Bronchial epithelial cell (primary cell): Measurements from ENCODE around the gene ATXN2. TPM values are rescaled to one million over a fixed set of nuclear protein-coding genes. Genes with fewer than 3 reads are reported as not detected.
"Not testable (repeated sequence)": the region's sequence is repeated elsewhere in the genome, so short reads cannot be mapped to it uniquely, and the experiment has no call there.

Experiments used
- DNase-seq: peaks from one replicate; pipeline ENCODE4 v3.0.0-alpha.2; 2010; ENCODE audit warnings: low read depth
- FAIRE-seq: peaks from 2 replicates; lab custom pipeline; 2011; peaks lifted over from hg19 to GRCh38; lab: Jason Lieb, UNC
- H3K27me3 ChIP-seq: 2 replicates; pipeline ENCODE4 v1.5.1; 2011; ENCODE audit warnings: low read length; ENCODE audit not compliant: control insufficient read depth, insufficient read depth
- H3K36me3 ChIP-seq: 2 replicates; pipeline ENCODE4 v1.5.1; 2011; ENCODE audit warnings: low read length; ENCODE audit not compliant: control insufficient read depth, insufficient read depth
- H3K4me3 ChIP-seq: 2 replicates; pipeline ENCODE4 v1.5.1; 2011; ENCODE audit warnings: mild to moderate bottlenecking, low read depth, low read length, control low read depth
- total RNA-seq: library from RNA; depleted of rRNA; stranded (reverse); fragments of >200 nt; gene quantifications from 2 replicates; pipeline ENCODE4 v1.2.1, GENCODE V29; 2014
- TF ChIP-seq, protein P1 (sequence below): IDR thresholded peaks from 2 replicates; pipeline ENCODE4 v1.5.1; 2011; ENCODE audit warnings: mild to moderate bottlenecking, moderate library complexity, low read length, control low read depth, inconsistent platforms; ENCODE audit not compliant: insufficient read depth, severe bottlenecking

The ATXN2 gene
- total RNA-seq, 1 donor from 2014 or later, result 8.7 TPM

DNA sequence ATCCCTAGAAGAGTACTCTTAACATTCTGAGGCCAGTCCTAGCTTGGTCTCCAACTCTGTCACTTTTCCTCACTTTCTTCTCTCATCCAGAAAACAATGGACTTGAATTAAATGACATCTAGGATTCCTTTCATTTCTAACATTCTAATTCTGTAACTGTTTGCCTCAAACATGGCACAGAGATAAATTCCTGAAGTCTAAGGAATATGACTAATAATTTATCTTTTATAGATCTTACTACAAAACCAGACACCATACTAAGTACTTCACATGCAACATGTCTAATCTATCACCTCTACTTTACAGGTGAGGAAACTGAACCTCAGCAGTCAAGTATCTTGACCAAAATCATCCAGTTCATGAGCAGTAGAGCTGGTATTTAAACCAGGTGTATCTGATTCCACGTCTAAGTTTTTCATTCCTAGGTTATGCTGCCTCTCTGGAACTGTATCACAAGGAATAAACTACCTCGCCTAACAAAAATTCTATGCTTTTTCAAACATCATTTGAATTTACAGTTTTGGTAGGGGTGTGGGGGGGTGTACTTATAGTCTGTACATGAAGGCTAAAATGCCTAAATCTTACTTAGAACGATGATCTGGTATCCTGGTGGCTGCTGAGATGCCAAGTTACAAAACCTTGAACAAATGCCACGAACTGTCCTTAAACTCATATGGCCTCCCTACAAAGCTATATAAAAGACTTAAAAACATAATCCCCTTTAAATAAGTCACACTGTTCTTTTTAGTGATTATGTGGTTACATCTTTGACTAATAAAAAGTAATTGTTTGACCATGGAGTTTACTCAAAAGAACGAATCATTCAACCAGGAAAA, 41.6 kb downstream of the ATXN2 start:
- TF ChIP-seq, protein P1, sequence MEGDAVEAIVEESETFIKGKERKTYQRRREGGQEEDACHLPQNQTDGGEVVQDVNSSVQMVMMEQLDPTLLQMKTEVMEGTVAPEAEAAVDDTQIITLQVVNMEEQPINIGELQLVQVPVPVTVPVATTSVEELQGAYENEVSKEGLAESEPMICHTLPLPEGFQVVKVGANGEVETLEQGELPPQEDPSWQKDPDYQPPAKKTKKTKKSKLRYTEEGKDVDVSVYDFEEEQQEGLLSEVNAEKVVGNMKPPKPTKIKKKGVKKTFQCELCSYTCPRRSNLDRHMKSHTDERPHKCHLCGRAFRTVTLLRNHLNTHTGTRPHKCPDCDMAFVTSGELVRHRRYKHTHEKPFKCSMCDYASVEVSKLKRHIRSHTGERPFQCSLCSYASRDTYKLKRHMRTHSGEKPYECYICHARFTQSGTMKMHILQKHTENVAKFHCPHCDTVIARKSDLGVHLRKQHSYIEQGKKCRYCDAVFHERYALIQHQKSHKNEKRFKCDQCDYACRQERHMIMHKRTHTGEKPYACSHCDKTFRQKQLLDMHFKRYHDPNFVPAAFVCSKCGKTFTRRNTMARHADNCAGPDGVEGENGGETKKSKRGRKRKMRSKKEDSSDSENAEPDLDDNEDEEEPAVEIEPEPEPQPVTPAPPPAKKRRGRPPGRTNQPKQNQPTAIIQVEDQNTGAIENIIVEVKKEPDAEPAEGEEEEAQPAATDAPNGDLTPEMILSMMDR, result no peak
- H3K36me3 ChIP-seq, result no peaks in the 10 kb centered on the region
- H3K4me3 ChIP-seq, result no peak overlapping the region
- H3K27me3 ChIP-seq, result no peaks in the 10 kb centered on the region
- FAIRE-seq, result no peak
- DNase-seq, result no peak

DNA sequence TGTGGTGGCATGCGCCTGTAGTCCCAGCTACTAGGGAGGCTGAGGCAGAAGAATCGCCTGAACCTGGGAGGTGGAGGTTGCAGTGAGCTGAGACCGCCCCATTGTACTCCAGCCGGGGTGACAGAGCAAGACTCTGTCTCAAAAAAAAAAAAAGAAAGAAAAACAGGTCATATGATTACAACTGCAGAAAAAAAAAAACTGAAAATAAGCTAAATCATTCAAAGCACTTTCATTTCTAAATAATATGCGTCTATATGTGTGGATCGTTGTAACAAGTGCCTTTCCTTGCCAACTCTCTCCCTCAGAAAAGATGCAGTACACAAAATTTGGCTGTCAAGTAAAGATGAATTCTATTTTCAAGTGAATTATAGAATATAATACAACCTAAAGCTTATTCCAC, 42.4 kb downstream of the ATXN2 start:
- TF ChIP-seq, protein P1, result no peak
- Histone ChIP-seq H3K36me3 (no peaks in the 10 kb centered on the region), H3K4me3 (no peak overlapping the region), H3K27me3 (no peaks in the 10 kb centered on the region)
- DNase-seq (no peak), FAIRE-seq (no peak)

DNA sequence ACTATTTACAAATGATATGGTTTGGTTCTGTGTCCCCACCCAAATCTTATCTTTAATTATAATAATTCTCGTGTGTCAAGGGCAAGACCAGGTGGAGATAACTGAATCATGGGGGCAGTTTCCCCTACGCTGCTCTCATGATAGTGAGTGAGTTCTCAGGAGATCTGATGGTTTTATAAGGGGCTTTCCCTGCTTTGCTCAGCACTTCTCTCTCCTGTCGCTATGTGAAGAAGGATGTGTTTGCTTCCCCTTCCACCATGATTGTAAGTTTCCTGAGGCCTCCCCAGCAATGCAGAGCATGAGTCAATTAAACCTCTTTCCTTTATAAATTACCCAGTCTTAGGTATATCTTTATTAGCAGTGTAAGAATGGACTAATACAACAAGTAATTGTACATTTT, 43.8 kb downstream of the ATXN2 start:
- FAIRE-seq, H3K4me3 ChIP-seq, H3K36me3 ChIP-seq, DNase-seq, H3K27me3 ChIP-seq: not testable (repeated sequence)

DNA sequence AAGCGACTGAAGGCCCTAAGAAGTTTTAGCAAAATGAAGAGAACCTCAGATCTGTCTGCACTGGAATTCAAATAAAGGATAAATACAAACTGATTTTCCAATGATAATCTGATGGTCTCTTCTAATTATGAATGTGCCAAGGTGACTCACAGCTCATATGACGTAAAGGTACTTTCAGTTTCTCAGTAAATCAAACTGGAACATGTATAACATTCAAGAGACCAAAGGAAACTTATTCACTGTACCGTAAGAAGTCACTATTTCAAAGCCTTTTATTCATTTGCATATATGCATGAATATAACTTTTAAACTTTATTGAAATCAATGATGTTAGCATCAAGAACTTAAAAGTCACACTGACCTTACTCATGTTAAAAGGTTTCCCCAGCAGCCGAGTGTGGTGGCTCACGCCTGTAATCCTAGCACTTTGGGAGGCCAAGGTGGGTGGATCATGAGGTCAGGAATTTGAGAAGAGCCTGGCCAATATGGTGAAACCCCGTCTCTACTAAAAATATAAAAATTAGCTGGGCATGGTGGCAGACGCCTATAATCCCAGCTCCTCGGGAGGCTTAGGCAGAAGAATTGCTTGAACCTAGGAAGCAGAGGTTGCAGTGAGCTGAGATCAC, 52.2 kb downstream of the ATXN2 start:
- no peaks in the 10 kb centered on the region for H3K27me3 ChIP-seq
- no peak overlapping the region for H3K4me3 ChIP-seq
- peaks cover 11% of the 10 kb centered on the region for H3K36me3 ChIP-seq
- FAIRE-seq, result no peak
- peak; percentile 33 for DNase-seq
- TF ChIP-seq, protein P1, result no peak

DNA sequence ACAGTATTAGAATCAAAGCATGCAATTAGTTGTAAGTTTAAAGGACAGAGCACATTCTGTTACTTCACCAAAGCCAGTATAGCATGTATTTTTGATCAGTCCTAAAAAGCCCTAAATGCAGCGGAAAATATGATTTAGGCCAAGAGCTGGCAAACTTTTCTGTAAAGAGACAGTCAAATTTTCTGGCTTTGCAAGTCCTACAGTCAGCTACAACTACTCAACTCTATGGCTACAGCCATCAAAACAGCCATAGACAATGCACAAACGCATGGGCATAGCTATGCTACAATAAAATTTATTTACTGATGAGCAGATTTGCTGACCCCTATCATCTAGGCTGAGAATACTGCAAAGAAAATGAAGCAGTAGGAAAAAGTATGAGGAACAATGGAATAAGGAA, 52.9 kb downstream of the ATXN2 start:
- FAIRE-seq, result no peak

DNA sequence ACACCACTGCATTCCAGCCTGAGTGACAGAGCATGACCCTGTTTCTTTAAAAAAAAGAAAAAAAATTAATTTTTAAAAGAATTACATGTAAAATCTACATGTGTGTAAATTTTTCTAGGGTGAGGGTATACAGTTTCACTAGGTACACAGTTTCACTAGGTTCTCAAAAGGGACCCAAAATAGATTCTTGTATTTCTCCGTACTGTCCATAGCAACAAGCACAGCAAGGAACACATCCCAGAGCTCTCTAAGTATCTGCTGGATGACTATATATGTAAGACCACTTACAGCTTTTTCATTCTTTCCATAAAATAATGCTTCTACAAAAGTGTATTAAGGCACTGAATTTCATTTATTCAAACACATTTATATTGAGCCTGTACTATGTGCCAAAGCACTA, 55.1 kb downstream of the ATXN2 start:
- H3K27me3 ChIP-seq, result no peaks in the 10 kb centered on the region
- TF ChIP-seq, protein P1, result no peak
- peaks cover 11% of the 10 kb centered on the region for H3K36me3 ChIP-seq
- DNase-seq (no peak), FAIRE-seq (no peak)
- H3K4me3 ChIP-seq, result no peak overlapping the region

More for the DNA sequence above, 52.9 kb downstream of the ATXN2 start:
- no peak overlapping the region for H3K4me3 ChIP-seq
- TF ChIP-seq, protein P1, result no peak
- no peak for DNase-seq
- H3K36me3 ChIP-seq, result peaks cover 11% of the 10 kb centered on the region
- no peaks in the 10 kb centered on the region for H3K27me3 ChIP-seq
